Measurements from ENCODE around the gene PLA2G3.

The PLA2G3 gene

DNA sequence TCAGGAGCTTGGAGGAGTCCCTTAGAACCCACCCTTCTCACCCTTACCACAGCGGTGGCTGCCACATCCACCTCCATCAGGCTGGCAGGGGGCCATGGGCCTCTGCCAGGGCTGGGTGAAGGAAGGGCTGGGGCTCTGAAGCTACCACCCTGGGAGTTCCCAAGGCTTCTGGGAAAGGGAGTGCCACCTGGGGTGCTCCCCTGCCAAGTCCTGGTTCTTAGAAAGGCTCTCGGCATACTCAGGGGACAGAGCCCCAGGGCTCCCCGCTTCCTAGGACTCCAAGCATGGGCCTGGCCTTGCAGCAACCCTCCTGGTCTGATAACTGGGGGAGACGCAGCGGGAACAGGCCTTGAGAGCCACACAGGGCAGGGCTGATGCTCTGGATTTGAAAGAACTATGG, 438 bp upstream of the PLA2G3 start:
- TF ChIP-seq, protein P1, sequence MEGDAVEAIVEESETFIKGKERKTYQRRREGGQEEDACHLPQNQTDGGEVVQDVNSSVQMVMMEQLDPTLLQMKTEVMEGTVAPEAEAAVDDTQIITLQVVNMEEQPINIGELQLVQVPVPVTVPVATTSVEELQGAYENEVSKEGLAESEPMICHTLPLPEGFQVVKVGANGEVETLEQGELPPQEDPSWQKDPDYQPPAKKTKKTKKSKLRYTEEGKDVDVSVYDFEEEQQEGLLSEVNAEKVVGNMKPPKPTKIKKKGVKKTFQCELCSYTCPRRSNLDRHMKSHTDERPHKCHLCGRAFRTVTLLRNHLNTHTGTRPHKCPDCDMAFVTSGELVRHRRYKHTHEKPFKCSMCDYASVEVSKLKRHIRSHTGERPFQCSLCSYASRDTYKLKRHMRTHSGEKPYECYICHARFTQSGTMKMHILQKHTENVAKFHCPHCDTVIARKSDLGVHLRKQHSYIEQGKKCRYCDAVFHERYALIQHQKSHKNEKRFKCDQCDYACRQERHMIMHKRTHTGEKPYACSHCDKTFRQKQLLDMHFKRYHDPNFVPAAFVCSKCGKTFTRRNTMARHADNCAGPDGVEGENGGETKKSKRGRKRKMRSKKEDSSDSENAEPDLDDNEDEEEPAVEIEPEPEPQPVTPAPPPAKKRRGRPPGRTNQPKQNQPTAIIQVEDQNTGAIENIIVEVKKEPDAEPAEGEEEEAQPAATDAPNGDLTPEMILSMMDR (IDR thresholded peaks at IDR 0.05; ENCODE audit: insufficient read depth, low read depth, low read length, missing control alignments), result no peak
- DNase-seq (ENCODE audit: low read depth), result no peak
- H3K4me3 ChIP-seq (ENCODE audit: low read length), result no peak overlapping the region

DNA sequence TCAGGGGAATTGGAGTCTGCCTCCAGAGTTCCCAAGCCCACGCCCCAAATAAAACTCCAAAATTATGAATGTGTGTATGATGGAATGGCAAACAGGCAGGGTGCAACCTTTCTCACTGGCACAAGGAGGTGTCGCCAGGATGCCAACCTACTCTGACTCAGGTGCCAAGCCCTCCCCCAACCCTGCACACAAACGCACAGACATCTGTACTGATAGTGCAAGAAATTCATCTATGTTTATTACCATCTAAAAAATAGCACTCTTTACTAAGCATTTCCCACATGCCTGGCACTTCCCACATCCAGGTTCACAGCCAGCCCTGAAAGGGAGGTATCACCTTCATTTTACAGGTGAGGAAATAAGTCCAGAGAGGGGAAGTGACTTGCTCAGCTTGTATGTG, 1.2 kb downstream of the PLA2G3 start:
- TF ChIP-seq, protein P1 (IDR thresholded peaks at IDR 0.05; ENCODE audit: insufficient read depth, low read depth, low read length, missing control alignments), result no peak
- peak; percentile 22 for DNase-seq (ENCODE audit: low read depth)
- no peak overlapping the region for H3K4me3 ChIP-seq (ENCODE audit: low read length)

DNA sequence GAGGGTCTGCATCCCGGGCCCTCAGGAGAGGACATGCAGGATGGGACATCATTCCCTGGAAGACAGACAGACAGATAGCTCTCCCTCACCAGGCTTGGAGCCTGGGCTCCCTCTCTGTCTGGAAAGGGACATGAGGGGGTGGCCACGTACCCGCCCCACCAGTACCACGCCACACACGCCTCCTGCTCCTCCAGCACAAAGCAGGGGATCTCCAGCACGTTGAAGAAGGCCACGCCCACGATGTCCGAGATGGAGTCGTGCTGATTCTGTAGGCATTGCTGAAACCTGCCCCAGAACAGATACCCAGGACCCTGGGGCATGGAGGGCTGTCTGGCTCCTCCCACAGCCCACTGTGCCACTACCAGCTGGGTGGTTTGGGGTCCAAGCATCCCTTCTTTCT, 2.2 kb downstream of the PLA2G3 start:
- no peak overlapping the region for H3K4me3 ChIP-seq (ENCODE audit: low read length)
- DNase-seq (ENCODE audit: low read depth), result no peak
- TF ChIP-seq, protein P1 (IDR thresholded peaks at IDR 0.05; ENCODE audit: insufficient read depth, low read depth, low read length, missing control alignments), result no peak

DNA sequence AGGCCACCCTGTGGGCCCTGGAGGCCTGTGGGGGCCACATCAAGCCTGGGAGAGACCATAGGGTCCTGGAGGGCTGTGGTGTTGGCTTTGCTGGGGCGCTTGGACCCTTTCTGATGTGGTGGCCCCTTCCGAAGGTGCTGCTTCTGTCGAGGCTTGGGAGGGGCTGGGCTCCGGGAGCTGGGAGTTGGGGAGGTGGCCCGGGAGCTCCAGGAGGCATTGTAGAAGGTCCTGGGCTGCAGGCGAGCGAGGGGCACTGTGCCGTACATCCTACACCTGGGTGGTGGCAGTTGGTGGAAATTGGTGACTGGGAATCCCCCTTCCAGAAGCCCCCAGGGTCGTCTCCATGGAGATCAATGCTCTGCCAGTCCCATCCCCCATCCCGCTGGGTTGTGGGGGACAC, 2.6 kb downstream of the PLA2G3 start:
- DNase-seq (ENCODE audit: low read depth), result no peak
- TF ChIP-seq, protein P1 (IDR thresholded peaks at IDR 0.05; ENCODE audit: insufficient read depth, low read depth, low read length, missing control alignments), result no peak
- no peak overlapping the region for H3K4me3 ChIP-seq (ENCODE audit: low read length)

DNA sequence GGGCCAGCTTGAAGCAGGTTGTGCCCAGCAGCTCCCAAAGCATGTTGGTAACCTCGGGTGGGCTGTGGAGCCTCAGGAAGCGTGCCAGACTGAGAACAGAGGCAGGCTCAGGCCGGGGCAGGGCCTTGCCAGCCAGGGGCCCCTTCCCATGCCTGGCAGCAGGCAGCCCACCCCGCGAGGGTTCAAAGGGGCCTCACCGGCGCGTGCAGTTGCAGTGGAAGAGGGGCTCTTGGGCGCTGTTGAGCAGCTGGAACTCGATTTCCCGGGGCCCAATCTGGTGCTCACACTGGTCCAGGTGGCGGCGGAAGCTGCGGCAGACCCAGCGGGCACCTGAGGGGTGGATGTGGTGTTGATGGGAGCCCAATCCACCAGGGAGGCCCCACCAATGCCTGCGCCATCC, 3.6 kb downstream of the PLA2G3 start:
- H3K4me3 ChIP-seq (ENCODE audit: low read length), result no peak overlapping the region
- no peak for DNase-seq (ENCODE audit: low read depth)
- TF ChIP-seq, protein P1 (IDR thresholded peaks at IDR 0.05; ENCODE audit: insufficient read depth, low read depth, low read length, missing control alignments), result no peak

DNA sequence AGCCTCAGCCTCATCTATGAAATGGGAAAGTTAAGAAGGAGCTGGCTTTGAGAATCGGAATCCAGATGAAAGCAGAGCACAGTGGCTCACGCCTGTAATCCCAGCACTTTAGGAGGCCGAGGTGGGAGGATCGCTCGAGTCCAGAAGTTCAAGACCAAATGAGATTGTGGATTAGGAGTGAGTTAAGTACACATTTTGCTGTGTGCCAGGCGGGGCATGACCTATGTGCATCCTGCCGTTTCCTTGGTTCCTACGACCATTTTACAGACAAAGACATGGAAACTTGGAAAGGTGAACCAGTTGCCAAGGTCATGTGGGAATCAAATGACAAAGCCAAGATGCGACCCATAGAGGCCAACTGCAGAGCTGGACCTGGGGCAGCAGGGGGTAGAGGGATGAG, 4.2 kb downstream of the PLA2G3 start:
- no peak for DNase-seq (ENCODE audit: low read depth)
- TF ChIP-seq, protein P1 (IDR thresholded peaks at IDR 0.05; ENCODE audit: insufficient read depth, low read depth, low read length, missing control alignments), result no peak
- H3K4me3 ChIP-seq (ENCODE audit: low read length), result no peak overlapping the region

DNA sequence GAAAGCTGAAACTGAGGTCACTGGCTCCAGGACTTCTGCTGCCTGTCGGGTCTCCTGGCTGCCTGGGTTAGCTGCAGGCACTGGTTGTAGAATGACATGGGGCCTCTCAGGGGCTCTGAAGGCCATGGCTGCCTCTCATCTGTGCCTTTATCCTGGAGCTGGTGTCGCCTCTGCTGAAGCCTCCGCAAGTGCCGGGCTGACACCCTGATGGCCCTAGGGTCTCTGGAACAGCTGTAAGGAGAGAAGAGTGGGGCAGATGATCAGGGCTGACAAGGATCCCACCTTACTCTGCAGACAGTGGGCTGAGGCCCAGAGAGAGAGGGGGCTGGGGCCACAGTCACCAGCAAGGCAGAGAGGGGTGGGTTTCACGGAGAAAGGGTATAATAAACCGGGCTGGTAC, 4.6 kb downstream of the PLA2G3 start:
- no peak overlapping the region for H3K4me3 ChIP-seq (ENCODE audit: low read length)
- DNase-seq (ENCODE audit: low read depth), result no peak
- TF ChIP-seq, protein P1 (IDR thresholded peaks at IDR 0.05; ENCODE audit: insufficient read depth, low read depth, low read length, missing control alignments), result no peak

Data from epithelial cell of esophagus (primary cell).